ENCODE results near the gene SCAANT1. TPM values are rescaled to one million over a fixed set of nuclear protein-coding genes. Genes with fewer than 3 reads are reported as not detected.

SCAANT1 gene
- total and polyA plus RNA-seq, 12 donors, result 1.3 to 1.6 TPM; not detected in 10

DNA sequence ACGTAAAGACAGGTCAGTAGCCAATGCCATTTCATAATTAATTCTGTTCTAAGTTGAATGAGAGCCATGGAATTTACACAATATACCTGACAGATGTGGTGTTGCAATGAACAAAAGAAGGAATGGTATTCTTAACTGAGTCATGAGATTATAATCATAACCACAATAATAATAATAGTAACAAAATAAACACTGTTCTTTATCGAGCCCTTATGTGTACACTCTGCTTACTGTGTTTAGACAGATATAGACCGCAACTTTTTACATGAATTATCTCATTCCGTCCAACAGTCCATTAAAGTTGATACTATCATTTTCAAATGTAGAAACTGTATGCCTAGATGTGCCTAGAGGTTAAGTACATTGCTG lies 28.2 kb upstream of the SCAANT1 start:
- intact Hi-C loops (cut with DNase I), result no loop called here
- H3K9me3 ChIP-seq (replicated peaks in 1 of 3), result no peaks in the 10 kb centered on the region
- no peaks in the 10 kb centered on the region for H3K27me3 ChIP-seq
- H3K4me1 ChIP-seq (replicated peaks in 1 of 2), result peaks cover 4 to 38% of the 10 kb centered on the region in 2 donors
- no peak overlapping the region for H3K4me3 ChIP-seq
- no peak for TF ChIP-seq POLR2A (IDR thresholded peaks at IDR 0.05)
- TF ChIP-seq, protein P1, sequence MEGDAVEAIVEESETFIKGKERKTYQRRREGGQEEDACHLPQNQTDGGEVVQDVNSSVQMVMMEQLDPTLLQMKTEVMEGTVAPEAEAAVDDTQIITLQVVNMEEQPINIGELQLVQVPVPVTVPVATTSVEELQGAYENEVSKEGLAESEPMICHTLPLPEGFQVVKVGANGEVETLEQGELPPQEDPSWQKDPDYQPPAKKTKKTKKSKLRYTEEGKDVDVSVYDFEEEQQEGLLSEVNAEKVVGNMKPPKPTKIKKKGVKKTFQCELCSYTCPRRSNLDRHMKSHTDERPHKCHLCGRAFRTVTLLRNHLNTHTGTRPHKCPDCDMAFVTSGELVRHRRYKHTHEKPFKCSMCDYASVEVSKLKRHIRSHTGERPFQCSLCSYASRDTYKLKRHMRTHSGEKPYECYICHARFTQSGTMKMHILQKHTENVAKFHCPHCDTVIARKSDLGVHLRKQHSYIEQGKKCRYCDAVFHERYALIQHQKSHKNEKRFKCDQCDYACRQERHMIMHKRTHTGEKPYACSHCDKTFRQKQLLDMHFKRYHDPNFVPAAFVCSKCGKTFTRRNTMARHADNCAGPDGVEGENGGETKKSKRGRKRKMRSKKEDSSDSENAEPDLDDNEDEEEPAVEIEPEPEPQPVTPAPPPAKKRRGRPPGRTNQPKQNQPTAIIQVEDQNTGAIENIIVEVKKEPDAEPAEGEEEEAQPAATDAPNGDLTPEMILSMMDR (IDR thresholded peaks at IDR 0.05), result no peak
- 90 to 94% (median 90%) methylated on average over 4 of the region's 4 CpGs for WGBS, 4 donors
- no peak for DNase-seq
- no peak overlapping the region for H3K27ac ChIP-seq
- H3K36me3 ChIP-seq (replicated peaks in 1 of 2), result no peaks in the 10 kb centered on the region

GRCh38 chr3:63937661-63938651 lies 25.8 kb upstream of the SCAANT1 start:
- H3K4me3 ChIP-seq, result no peak overlapping the region
- H3K36me3 ChIP-seq (replicated peaks in 1 of 2), result no peaks in the 10 kb centered on the region
- 85 to 92% (median 86%) methylated on average over 6 of the region's 6 CpGs for WGBS, 4 donors
- H3K27ac ChIP-seq, result no peak overlapping the region
- no peaks in the 10 kb centered on the region for H3K27me3 ChIP-seq
- intact Hi-C loops (cut with DNase I), result no loop called here
- DNase-seq, result no peak
- no peak for TF ChIP-seq POLR2A (IDR thresholded peaks at IDR 0.05)
- TF ChIP-seq, protein P1 (IDR thresholded peaks at IDR 0.05), result no peak
- H3K4me1 ChIP-seq (replicated peaks in 1 of 2), result peaks cover 13 to 49% of the 10 kb centered on the region in 2 donors
- no peaks in the 10 kb centered on the region for H3K9me3 ChIP-seq (replicated peaks in 1 of 3)

- WGBS, 4 donors, result 37 to 52% (median 44%) methylated on average over 4 of the region's 4 CpGs
- intact Hi-C loops (cut with DNase I), result no loop called here
- H3K4me3 ChIP-seq, result no peak overlapping the region
- H3K27me3 ChIP-seq, result no peaks in the 10 kb centered on the region
- no peak overlapping the region for H3K27ac ChIP-seq
- H3K4me1 ChIP-seq (replicated peaks in 1 of 2), result peaks cover 17 to 59% of the 10 kb centered on the region in 2 donors
- H3K36me3 ChIP-seq (replicated peaks in 1 of 2), result no peaks in the 10 kb centered on the region
- TF ChIP-seq, protein P1 (IDR thresholded peaks at IDR 0.05), result no peak
- no peak for TF ChIP-seq POLR2A (IDR thresholded peaks at IDR 0.05)
- H3K9me3 ChIP-seq (replicated peaks in 1 of 3), result no peaks in the 10 kb centered on the region
- DNase-seq, result peak in 1 of 7 donors; percentile 23
Measured at GRCh38 chr3:63936925-63937324, 24.7 kb upstream of the SCAANT1 start.

DNA sequence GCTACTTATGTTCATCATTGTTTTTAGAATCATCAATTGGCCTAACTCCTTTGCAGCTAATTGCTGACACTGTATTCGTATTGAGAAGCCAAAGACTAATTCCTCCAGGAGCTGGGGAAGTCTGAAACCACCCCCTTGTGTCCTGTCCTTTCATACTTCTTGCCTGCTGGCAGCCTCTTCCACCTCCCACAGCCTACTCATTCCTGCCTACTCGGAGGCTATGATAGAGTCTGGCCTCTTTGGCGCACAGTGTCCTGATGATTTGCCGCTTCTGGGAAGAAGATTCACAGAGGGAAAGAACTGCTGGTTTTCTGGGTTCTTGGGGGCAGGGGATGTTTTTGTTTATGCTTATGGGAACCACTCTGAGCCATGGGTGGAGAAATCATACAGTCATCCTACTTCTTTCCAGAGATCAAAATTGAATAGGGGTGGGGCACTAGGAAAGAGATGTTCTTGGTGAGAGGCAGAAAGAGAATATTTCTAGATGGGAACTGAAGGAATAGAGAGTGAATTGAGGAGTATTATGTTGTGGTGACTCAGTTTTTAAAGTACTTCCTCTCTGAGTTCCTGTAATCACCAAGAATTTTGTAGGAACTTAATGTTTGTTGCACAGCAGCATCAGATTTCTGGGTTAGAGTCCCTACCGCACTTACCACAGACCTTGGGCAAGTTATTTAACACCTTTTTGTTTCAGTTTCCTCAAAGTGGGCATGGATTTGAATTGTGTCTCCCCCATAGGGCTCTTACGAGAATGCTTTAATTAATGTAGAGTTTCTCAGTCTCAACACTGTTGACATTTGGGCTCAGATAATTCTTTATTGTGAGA lies 22.1 kb upstream of the SCAANT1 start:
- intact Hi-C loops (cut with DNase I), result no loop called here

More for the DNA sequence above, 22.1 kb upstream of the SCAANT1 start:
- Histone ChIP-seq H3K4me1 (replicated peaks in 1 of 2) (peaks cover 17 to 62% of the 10 kb centered on the region in 2 donors), H3K27me3 (no peaks in the 10 kb centered on the region), H3K4me3 (no peak overlapping the region), H3K27ac (peak overlapping the region in 2 of 5 donors; percentile 48 to 59), H3K9me3 (replicated peaks in 1 of 3) (no peaks in the 10 kb centered on the region), H3K36me3 (replicated peaks in 1 of 2) (no peaks in the 10 kb centered on the region)
- WGBS, 4 donors, result 67 to 83% (median 75%) methylated on average over 6 of the region's 6 CpGs
- DNase-seq, result peak in 2 of 7 donors; percentile 36 to 42
- TF ChIP-seq, protein P1 (IDR thresholded peaks at IDR 0.05), result no peak
- no peak for TF ChIP-seq POLR2A (IDR thresholded peaks at IDR 0.05)
